WI38 (cell line): ENCODE data around the gene ENOX2.

ENCODE experiments used
- H3K4me3 ChIP-seq: 2 replicates; pipeline ENCODE4 v1.5.1; 2011; ENCODE audit warnings: low read depth, mild to moderate bottlenecking, control low read depth, low read length
- CTCF ChIP-seq: IDR thresholded peaks from 2 replicates; pipeline ENCODE4 v1.5.1; 2012; ENCODE audit warnings: low read depth, mild to moderate bottlenecking, control low read depth, low read length

ENOX2 gene

GRCh38 chrX:130772105-130772775 is 130.8 kb downstream of the ENOX2 start:
- H3K4me3 ChIP-seq, result no peak overlapping the region
- TF ChIP-seq CTCF, result no peak

GRCh38 chrX:130771648-130772047 is 131.4 kb downstream of the ENOX2 start:
- TF ChIP-seq CTCF, result no peak

GRCh38 chrX:130771230-130771629 is 131.8 kb downstream of the ENOX2 start:
- TF ChIP-seq CTCF, result no peak
- no peak overlapping the region for H3K4me3 ChIP-seq

More at GRCh38 chrX:130771648-130772047, 131.4 kb downstream of the ENOX2 start:
- H3K4me3 ChIP-seq, result no peak overlapping the region

- TF ChIP-seq CTCF, result no peak
- no peak overlapping the region for H3K4me3 ChIP-seq
These were observed 132.4 kb downstream of the ENOX2 start for GRCh38 chrX:130770615-130771014.

- no peak for TF ChIP-seq CTCF
- H3K4me3 ChIP-seq, result no peak overlapping the region
These were observed 133.2 kb downstream of the ENOX2 start for GRCh38 chrX:130769835-130770234.

GRCh38 chrX:130758072-130758471 is 144.9 kb downstream of the ENOX2 start:
- TF ChIP-seq CTCF, result no peak
- no peak overlapping the region for H3K4me3 ChIP-seq

- H3K4me3 ChIP-seq, result no peak overlapping the region
- TF ChIP-seq CTCF, result no peak
These were observed 146.8 kb downstream of the ENOX2 start for GRCh38 chrX:130756233-130756632.
